HCT116 (cell line): ENCODE data around the gene CNKSR3. TPM values are rescaled to one million over a fixed set of nuclear protein-coding genes. Genes with fewer than 3 reads are reported as not detected.

Experiments
- CBX3 ChIP-seq: IDR thresholded peaks from 2 replicates; pipeline ENCODE4 v1.6.1; 2012; ENCODE audit warnings: low read depth
- CTCF ChIP-seq, 3 experiments: fragments of 200-600 bp in 1 of 3; sonication (generic) in 1 of 3; IDR thresholded peaks in 2 of 3; conservative IDR thresholded peaks in 1 of 3; 2 replicates each; pipeline ENCODE4 v1.5.1; 2012 to 2017; ENCODE audit warnings: low read depth in 2 of 3, low read length in 2 of 3, antibody characterized with exemption in 1 of 3, borderline replicate concordance in 1 of 3, control low read depth in 1 of 3, mild to moderate bottlenecking in 1 of 3, mixed read lengths in 1 of 3, mixed run types in 1 of 3, moderate library complexity in 1 of 3; ENCODE audit not compliant: insufficient read depth in 1 of 3
- EZH2phosphoT487 ChIP-seq: fragments of 200-600 bp; IDR thresholded peaks from 2 replicates; pipeline ENCODE4 v1.6.1; 2018; ENCODE audit warnings: antibody characterized with exemption, borderline replicate concordance
- FOSL1 ChIP-seq: IDR thresholded peaks from 2 replicates; pipeline ENCODE4 v1.6.1; 2012; ENCODE audit warnings: low read depth
- MAX ChIP-seq: IDR thresholded peaks from 2 replicates; pipeline ENCODE4 v1.6.1; 2012
- SP1 ChIP-seq: IDR thresholded peaks from 2 replicates; pipeline ENCODE4 v1.6.1; 2012; ENCODE audit warnings: low read depth
- SRF ChIP-seq: IDR thresholded peaks from 2 replicates; pipeline ENCODE4 v1.6.1; 2012; ENCODE audit warnings: low read depth
- TCF7L2 ChIP-seq: IDR thresholded peaks from 2 replicates; pipeline ENCODE4 v1.7.0; 2011; ENCODE audit warnings: borderline replicate concordance, inconsistent platforms; ENCODE audit not compliant: insufficient read depth, insufficient read length; ENCODE audit errors: extremely low read depth
- YY1 ChIP-seq: IDR thresholded peaks from 2 replicates; pipeline ENCODE4 v1.6.1; 2011; ENCODE audit warnings: low read length, low read depth, moderate library complexity, mild to moderate bottlenecking; ENCODE audit not compliant: insufficient replicate concordance; ENCODE audit errors: extremely low read depth
- ZBTB33 ChIP-seq: IDR thresholded peaks from 2 replicates; pipeline ENCODE4 v1.6.1; 2011; ENCODE audit warnings: mild to moderate bottlenecking, low read length, moderate library complexity; ENCODE audit not compliant: insufficient replicate concordance; ENCODE audit errors: extremely low read depth
- ZNF274 ChIP-seq: fragments of 200-500 bp; sonication (Bioruptor generic); IDR thresholded peaks from 2 replicates; pipeline ENCODE4 v1.6.1; 2014; ENCODE audit warnings: mild to moderate bottlenecking, low read depth, low read length, inconsistent platforms
- total RNA-seq: library from RNA; stranded (reverse); gene quantifications from one replicate; pipeline ENCODE4 v1.2.1, GENCODE V29; 2021; ENCODE audit not compliant: unreplicated experiment

CNKSR3 gene
- total RNA-seq, 1 experiment from 2014 or later = 15.4 TPM

GRCh38 chr6:154367839-154368695 is 142.4 kb downstream of the CNKSR3 start (continued):
- TF ChIP-seq ZBTB33 = no peak
- TF ChIP-seq YY1 = no peak
- no peak for TF ChIP-seq EZH2phosphoT487
- TF ChIP-seq MAX = no peak
- no peak for TF ChIP-seq CBX3
- no peak for TF ChIP-seq TCF7L2
- no peak for TF ChIP-seq SP1
- no peak for TF ChIP-seq FOSL1
- no peak for TF ChIP-seq ZNF274
- no peak for TF ChIP-seq CTCF (IDR thresholded peaks at IDR 0.05 in 2 of 3, conservative IDR thresholded peaks at IDR 0.05 in 1 of 3; ENCODE audit: borderline replicate concordance in 1 of 3, insufficient read depth in 1 of 3, low read depth in 2 of 3, low read length in 2 of 3)
- no peak for TF ChIP-seq SRF
